Mucosa of stomach (tissue), 1 donor: ENCODE results near the gene PPP2R2D.

Source experiments
- H3K27me3 ChIP-seq: one replicate; pipeline ENCODE4 v1.7.0; 2013; ENCODE audit warnings: mild to moderate bottlenecking, low read length; ENCODE audit not compliant: control insufficient read depth, insufficient read depth
- H3K36me3 ChIP-seq: one replicate; pipeline ENCODE4 v1.7.0; 2013; ENCODE audit warnings: low read length; ENCODE audit not compliant: control insufficient read depth, insufficient read depth
- H3K4me1 ChIP-seq: one replicate; pipeline ENCODE4 v1.7.0; 2013; ENCODE audit warnings: mild to moderate bottlenecking, low read length; ENCODE audit not compliant: control insufficient read depth, insufficient read depth
- H3K4me3 ChIP-seq: one replicate; pipeline ENCODE4 v1.7.0; 2013; ENCODE audit warnings: low read length
- H3K9ac ChIP-seq: one replicate; pipeline ENCODE4 v1.7.0; 2013; ENCODE audit warnings: mild to moderate bottlenecking, low read length, moderate library complexity
- H3K9me3 ChIP-seq: one replicate; pipeline ENCODE4 v1.7.0; 2013; ENCODE audit warnings: mild to moderate bottlenecking, low read length, moderate library complexity; ENCODE audit not compliant: control insufficient read depth
- donor health status: Pancreatic carcinoma.

Gene PPP2R2D

GRCh38 chr10:131896403-131896802 lies 4.4 kb upstream of the PPP2R2D start:
- Histone ChIP-seq H3K27me3 (peaks cover 16% of the 10 kb centered on the region), H3K9me3 (no peaks in the 10 kb centered on the region), H3K4me1 (peaks cover 4% of the 10 kb centered on the region), H3K9ac (no peak overlapping the region), H3K36me3 (no peaks in the 10 kb centered on the region), H3K4me3 (no peak overlapping the region)

- Histone ChIP-seq H3K9me3 (no peaks in the 10 kb centered on the region), H3K9ac (no peak overlapping the region), H3K4me3 (no peak overlapping the region), H3K4me1 (peaks cover 4% of the 10 kb centered on the region), H3K27me3 (peaks cover 16% of the 10 kb centered on the region), H3K36me3 (no peaks in the 10 kb centered on the region)
Observed at GRCh38 chr10:131897297-131897899, 3.4 kb upstream of the PPP2R2D start.

- no peaks in the 10 kb centered on the region for H3K9me3 ChIP-seq
- peaks cover 16% of the 10 kb centered on the region for H3K27me3 ChIP-seq
- no peak overlapping the region for H3K4me3 ChIP-seq
- H3K4me1 ChIP-seq, result peaks cover 8% of the 10 kb centered on the region
- H3K9ac ChIP-seq, result no peak overlapping the region
- H3K36me3 ChIP-seq, result no peaks in the 10 kb centered on the region
Observed at GRCh38 chr10:131898061-131898460, 2.7 kb upstream of the PPP2R2D start.

- Histone ChIP-seq H3K36me3 (no peaks in the 10 kb centered on the region), H3K4me1 (peaks cover 8% of the 10 kb centered on the region), H3K27me3 (peaks cover 15% of the 10 kb centered on the region), H3K9ac (no peak overlapping the region), H3K9me3 (no peaks in the 10 kb centered on the region), H3K4me3 (no peak overlapping the region)
Observed at GRCh38 chr10:131898713-131899112, 2.1 kb upstream of the PPP2R2D start.

GRCh38 chr10:131899116-131899690 lies 1.6 kb upstream of the PPP2R2D start:
- H3K9ac ChIP-seq, result no peak overlapping the region
- no peak overlapping the region for H3K4me3 ChIP-seq
- H3K9me3 ChIP-seq, result no peaks in the 10 kb centered on the region
- H3K4me1 ChIP-seq, result peaks cover 8% of the 10 kb centered on the region
- H3K36me3 ChIP-seq, result no peaks in the 10 kb centered on the region
- H3K27me3 ChIP-seq, result peaks cover 13% of the 10 kb centered on the region

- Histone ChIP-seq H3K9ac (peak overlapping the region; percentile 51), H3K4me1 (peaks cover 8% of the 10 kb centered on the region), H3K4me3 (peak overlapping the region; percentile 10), H3K27me3 (peaks cover 13% of the 10 kb centered on the region), H3K9me3 (no peaks in the 10 kb centered on the region), H3K36me3 (no peaks in the 10 kb centered on the region)
Observed at GRCh38 chr10:131899695-131900349, 986 bp upstream of the PPP2R2D start.

GRCh38 chr10:131901181-131901829 lies 497 bp downstream of the PPP2R2D start:
- peaks cover 23% of the 10 kb centered on the region for H3K4me1 ChIP-seq

GRCh38 chr10:131902211-131902610 lies 1.4 kb downstream of the PPP2R2D start:
- no peaks in the 10 kb centered on the region for H3K9me3 ChIP-seq
- H3K4me3 ChIP-seq, result peak overlapping the region; percentile 47
- peaks cover 13% of the 10 kb centered on the region for H3K27me3 ChIP-seq
- H3K9ac ChIP-seq, result peak overlapping the region; percentile 92
- H3K36me3 ChIP-seq, result no peaks in the 10 kb centered on the region
- peaks cover 25% of the 10 kb centered on the region for H3K4me1 ChIP-seq

More at GRCh38 chr10:131901181-131901829, 497 bp downstream of the PPP2R2D start:
- Histone ChIP-seq H3K9ac (peak overlapping the region; percentile 92), H3K4me3 (peak overlapping the region; percentile 47), H3K36me3 (no peaks in the 10 kb centered on the region), H3K27me3 (peaks cover 13% of the 10 kb centered on the region), H3K9me3 (no peaks in the 10 kb centered on the region)

- Histone ChIP-seq H3K27me3 (peaks cover 13% of the 10 kb centered on the region), H3K4me3 (no peak overlapping the region), H3K9me3 (no peaks in the 10 kb centered on the region), H3K4me1 (peaks cover 25% of the 10 kb centered on the region), H3K36me3 (no peaks in the 10 kb centered on the region), H3K9ac (no peak overlapping the region)
Observed at GRCh38 chr10:131902691-131903090, 1.9 kb downstream of the PPP2R2D start.

- H3K9me3 ChIP-seq, result no peaks in the 10 kb centered on the region
- H3K36me3 ChIP-seq, result no peaks in the 10 kb centered on the region
- no peak overlapping the region for H3K4me3 ChIP-seq
- no peak overlapping the region for H3K9ac ChIP-seq
- H3K4me1 ChIP-seq, result peaks cover 32% of the 10 kb centered on the region
- no peaks in the 10 kb centered on the region for H3K27me3 ChIP-seq
Observed at GRCh38 chr10:131905267-131905571, 4.4 kb downstream of the PPP2R2D start.

- no peak overlapping the region for H3K4me3 ChIP-seq
- no peaks in the 10 kb centered on the region for H3K9me3 ChIP-seq
- no peaks in the 10 kb centered on the region for H3K27me3 ChIP-seq
- H3K9ac ChIP-seq, result no peak overlapping the region
- H3K36me3 ChIP-seq, result no peaks in the 10 kb centered on the region
- H3K4me1 ChIP-seq, result peaks cover 32% of the 10 kb centered on the region
Observed at GRCh38 chr10:131905603-131906268, 4.9 kb downstream of the PPP2R2D start.

- H3K4me3 ChIP-seq, result no peak overlapping the region
- H3K9ac ChIP-seq, result no peak overlapping the region
- H3K36me3 ChIP-seq, result no peaks in the 10 kb centered on the region
- no peaks in the 10 kb centered on the region for H3K27me3 ChIP-seq
- H3K4me1 ChIP-seq, result peaks cover 32% of the 10 kb centered on the region
- H3K9me3 ChIP-seq, result no peaks in the 10 kb centered on the region
Observed at GRCh38 chr10:131906269-131906639, 5.4 kb downstream of the PPP2R2D start.
